Activated T-helper 1 cell treated with anti-CD3 and anti-CD28 coated beads, Interleukin-12 subunit alpha, Interleukin-12 subunit beta, Interleukin-2, Interleukin-4 antibody, amounts not matched to agents 30 ng/mL and 10 ng/mL and 1 ng/mL, durations not matched to agents 14 hours and 24 hours and 36 hours (primary cell): Measurements from ENCODE around the gene FIZ1. TPM values are rescaled to one million over a fixed set of nuclear protein-coding genes. Genes with fewer than 3 reads are reported as not detected.

Source experiments
- DNase-seq: peaks from one replicate; pipeline ENCODE4 v3.0.0; 2021; ENCODE audit warnings: low spot score
- H3K27ac Mint-ChIP-seq: one replicate; pipeline ENCODE4 v1.8.0; 2021; ENCODE audit warnings: mild to moderate bottlenecking, mixed read lengths
- H3K27me3 Mint-ChIP-seq: one replicate; pipeline ENCODE4 v1.8.0; 2022; ENCODE audit warnings: mild to moderate bottlenecking, moderate library complexity, mixed read lengths; ENCODE audit not compliant: insufficient read depth
- H3K36me3 Mint-ChIP-seq: one replicate; pipeline ENCODE4 v1.8.0; 2021; ENCODE audit warnings: low read depth, mixed read lengths
- H3K4me1 Mint-ChIP-seq: one replicate; pipeline ENCODE4 v1.8.0; 2021; ENCODE audit warnings: low read depth, mixed read lengths
- H3K4me3 Mint-ChIP-seq: one replicate; pipeline ENCODE4 v1.8.0; 2021; ENCODE audit warnings: mild to moderate bottlenecking, moderate library complexity, mixed read lengths
- H3K9me3 Mint-ChIP-seq: one replicate; pipeline ENCODE4 v1.8.0; 2021; ENCODE audit warnings: mixed read lengths
- intact Hi-C: fragments of 100-400 bp; cut with micrococcal nuclease; formaldehyde crosslinking; loops from one replicate; pipeline ENCODE4 v1.15.1; 2024
- total RNA-seq: library from RNA; stranded (reverse); gene quantifications from 2 replicates; pipeline ENCODE4 v1.2.3, GENCODE V29; 2022

Gene FIZ1
- total RNA-seq, 1 donor from 2014 or later: 24.7 TPM

DNA sequence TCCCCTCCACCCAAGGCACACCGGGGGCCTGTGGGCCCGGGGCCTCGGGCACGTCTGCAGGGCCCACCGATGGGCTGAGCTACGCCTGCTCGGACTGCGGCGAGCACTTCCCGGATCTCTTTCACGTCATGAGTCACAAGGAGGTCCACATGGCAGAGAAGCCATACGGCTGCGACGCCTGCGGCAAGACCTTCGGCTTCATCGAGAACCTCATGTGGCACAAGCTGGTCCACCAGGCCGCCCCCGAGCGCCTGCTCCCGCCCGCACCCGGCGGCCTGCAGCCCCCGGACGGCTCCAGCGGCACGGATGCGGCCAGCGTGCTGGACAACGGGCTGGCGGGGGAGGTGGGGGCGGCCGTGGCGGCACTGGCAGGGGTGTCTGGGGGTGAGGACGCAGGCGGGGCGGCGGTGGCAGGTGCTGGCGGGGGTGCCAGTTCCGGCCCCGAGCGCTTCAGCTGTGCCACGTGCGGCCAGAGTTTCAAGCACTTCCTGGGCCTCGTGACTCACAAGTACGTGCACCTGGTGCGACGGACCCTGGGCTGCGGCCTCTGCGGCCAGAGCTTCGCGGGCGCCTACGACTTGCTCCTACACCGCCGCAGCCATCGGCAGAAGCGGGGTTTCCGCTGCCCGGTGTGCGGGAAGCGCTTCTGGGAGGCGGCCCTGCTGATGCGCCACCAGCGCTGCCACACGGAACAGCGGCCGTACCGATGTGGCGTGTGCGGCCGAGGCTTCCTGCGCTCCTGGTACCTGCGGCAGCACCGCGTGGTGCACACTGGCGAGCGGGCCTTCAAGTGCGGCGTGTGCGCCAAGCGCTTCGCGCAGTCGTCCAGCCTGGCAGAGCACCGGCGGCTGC is 16.5 kb upstream of the FIZ1 start:
- Mint-ChIP-seq H3K36me3 (peaks cover 12% of the 10 kb centered on the region), H3K9me3 (no peaks in the 10 kb centered on the region), H3K4me3 (no peak overlapping the region), H3K27me3 (no peaks in the 10 kb centered on the region), H3K4me1 (peaks cover 7% of the 10 kb centered on the region), H3K27ac (no peak overlapping the region)
- intact Hi-C loops: no loop called here
- DNase-seq: no peak

- DNase-seq: no peak
- H3K9me3 Mint-ChIP-seq: no peaks in the 10 kb centered on the region
- no peak overlapping the region for H3K27ac Mint-ChIP-seq
- intact Hi-C loops: no loop called here
- H3K4me3 Mint-ChIP-seq: no peak overlapping the region
- H3K27me3 Mint-ChIP-seq: no peaks in the 10 kb centered on the region
- H3K36me3 Mint-ChIP-seq: peaks cover 14% of the 10 kb centered on the region
- H3K4me1 Mint-ChIP-seq: no peaks in the 10 kb centered on the region
Measured at GRCh38 chr19:55614711-55615542, 15.6 kb upstream of the FIZ1 start.

DNA sequence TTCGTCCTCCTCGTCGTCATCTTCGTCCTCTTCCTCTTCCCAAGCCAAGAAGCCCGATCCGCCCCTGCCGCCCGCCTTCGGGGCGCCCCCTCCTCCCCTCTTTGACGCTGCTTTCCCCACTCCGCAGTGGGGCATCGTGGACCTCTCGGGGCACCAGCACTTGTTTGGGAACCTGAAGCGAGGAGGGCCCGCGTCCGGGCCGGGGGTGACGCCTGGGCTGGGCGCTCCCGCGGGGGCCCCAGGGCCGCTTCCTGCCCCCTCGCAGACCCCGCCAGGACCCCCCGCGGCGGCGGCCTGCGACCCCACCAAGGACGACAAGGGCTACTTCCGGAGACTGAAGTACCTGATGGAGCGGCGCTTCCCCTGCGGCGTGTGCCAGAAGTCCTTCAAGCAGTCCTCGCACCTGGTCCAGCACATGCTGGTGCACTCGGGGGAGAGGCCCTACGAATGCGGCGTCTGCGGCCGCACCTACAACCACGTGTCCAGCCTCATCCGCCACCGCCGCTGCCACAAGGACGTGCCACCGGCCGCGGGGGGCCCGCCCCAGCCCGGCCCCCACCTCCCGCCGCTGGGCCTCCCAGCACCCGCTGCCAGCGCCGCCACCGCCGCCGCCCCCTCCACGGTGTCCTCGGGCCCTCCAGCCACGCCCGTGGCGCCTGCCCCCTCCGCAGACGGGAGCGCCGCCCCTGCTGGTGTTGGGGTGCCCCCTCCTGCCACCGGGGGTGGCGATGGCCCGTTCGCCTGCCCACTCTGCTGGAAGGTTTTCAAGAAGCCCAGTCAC is 14.8 kb upstream of the FIZ1 start:
- H3K36me3 Mint-ChIP-seq: peaks cover 15% of the 10 kb centered on the region
- no peak overlapping the region for H3K27ac Mint-ChIP-seq
- H3K27me3 Mint-ChIP-seq: no peaks in the 10 kb centered on the region
- intact Hi-C loops: no loop called here
- no peak for DNase-seq
- no peaks in the 10 kb centered on the region for H3K9me3 Mint-ChIP-seq
- no peaks in the 10 kb centered on the region for H3K4me1 Mint-ChIP-seq
- no peak overlapping the region for H3K4me3 Mint-ChIP-seq

- H3K27ac Mint-ChIP-seq: no peak overlapping the region
- H3K36me3 Mint-ChIP-seq: peaks cover 15% of the 10 kb centered on the region
- no peaks in the 10 kb centered on the region for H3K27me3 Mint-ChIP-seq
- intact Hi-C loops: no loop called here
- H3K4me1 Mint-ChIP-seq: no peaks in the 10 kb centered on the region
- no peaks in the 10 kb centered on the region for H3K9me3 Mint-ChIP-seq
- no peak overlapping the region for H3K4me3 Mint-ChIP-seq
- DNase-seq: no peak
Measured at GRCh38 chr19:55613396-55613795, 14.1 kb upstream of the FIZ1 start.

DNA sequence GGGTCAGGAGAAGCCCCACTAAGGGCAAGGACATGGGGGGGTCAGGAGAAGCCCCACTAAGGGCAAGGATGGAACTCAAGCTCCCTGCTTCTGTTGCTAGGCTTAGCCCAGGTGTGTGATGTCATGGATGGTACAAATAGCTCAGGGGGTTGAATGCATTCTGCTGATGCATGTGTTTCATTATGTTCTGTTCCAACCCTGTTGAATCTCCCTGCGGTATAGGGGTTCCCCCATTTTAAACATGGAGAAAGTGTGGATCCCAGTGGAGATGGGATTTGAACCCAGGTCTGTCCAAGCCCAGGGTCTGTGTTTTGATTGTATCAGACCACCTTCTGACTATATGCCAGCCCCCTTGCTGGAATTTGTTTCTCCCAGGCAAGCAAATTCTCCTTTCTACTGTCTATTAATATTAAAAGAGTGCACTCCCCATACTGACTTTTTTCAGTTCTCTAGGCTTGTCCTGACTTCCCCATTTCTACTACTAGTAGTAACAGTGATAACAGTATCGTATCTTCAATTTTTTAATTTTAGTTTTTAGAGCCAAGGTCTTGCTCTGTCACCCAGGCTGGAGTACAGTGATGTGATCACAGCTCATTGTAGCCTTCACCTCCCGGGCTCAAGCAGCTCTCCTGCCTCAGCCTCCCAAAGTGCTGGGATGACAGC is 12.8 kb upstream of the FIZ1 start:
- H3K27me3 Mint-ChIP-seq: no peaks in the 10 kb centered on the region
- H3K27ac Mint-ChIP-seq: no peak overlapping the region
- intact Hi-C loops: no loop called here
- no peaks in the 10 kb centered on the region for H3K9me3 Mint-ChIP-seq
- no peak overlapping the region for H3K4me3 Mint-ChIP-seq
- H3K36me3 Mint-ChIP-seq: peaks cover 13% of the 10 kb centered on the region
- no peak for DNase-seq
- peaks cover 7% of the 10 kb centered on the region for H3K4me1 Mint-ChIP-seq

DNA sequence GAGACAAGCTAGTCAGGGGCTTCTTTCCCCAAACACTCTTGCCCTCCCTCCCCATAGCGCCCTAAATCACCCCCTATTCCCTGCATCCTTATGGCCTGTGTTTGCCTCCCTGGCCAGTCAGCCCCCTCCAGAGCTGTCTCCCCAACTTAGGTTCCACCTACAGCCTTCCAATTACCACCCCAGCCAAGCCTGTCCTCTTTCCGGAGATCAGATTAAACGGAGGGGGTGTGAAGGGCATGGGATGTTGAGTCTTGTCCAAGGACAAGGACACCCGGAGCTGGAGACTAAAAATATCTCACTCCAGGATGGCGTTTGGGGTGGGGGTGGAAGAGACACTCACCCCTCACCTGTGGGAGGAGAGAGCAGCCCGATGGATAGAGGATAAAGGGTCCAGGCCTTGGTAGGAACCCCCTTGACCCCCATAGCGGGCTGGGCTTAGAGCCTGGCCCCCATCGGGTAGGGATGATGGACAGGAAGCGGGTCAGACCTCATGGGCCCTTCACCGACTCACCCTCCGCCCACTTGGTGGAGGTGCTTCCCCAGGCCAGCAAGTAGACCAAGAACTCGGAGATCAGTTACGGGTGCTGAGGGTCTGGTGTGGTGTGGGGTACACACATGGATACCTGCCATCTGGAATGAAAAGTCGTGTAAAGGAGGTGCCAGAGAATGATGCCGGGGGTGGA is 12.1 kb upstream of the FIZ1 start:
- DNase-seq: no peak
- peaks cover 13% of the 10 kb centered on the region for H3K36me3 Mint-ChIP-seq
- intact Hi-C loops: no loop called here
- H3K27me3 Mint-ChIP-seq: no peaks in the 10 kb centered on the region
- peaks cover 14% of the 10 kb centered on the region for H3K4me1 Mint-ChIP-seq
- H3K4me3 Mint-ChIP-seq: no peak overlapping the region
- no peaks in the 10 kb centered on the region for H3K9me3 Mint-ChIP-seq
- H3K27ac Mint-ChIP-seq: no peak overlapping the region

GRCh38 chr19:55609326-55609725 is 10.0 kb upstream of the FIZ1 start:
- no peak overlapping the region for H3K27ac Mint-ChIP-seq
- peaks cover 27% of the 10 kb centered on the region for H3K4me1 Mint-ChIP-seq
- intact Hi-C loops: loop anchor here (5.0 kb wide), 1 partner anchor 33 kb away; the partner anchor contains the start of genes ZNF580 and ZNF581
- H3K27me3 Mint-ChIP-seq: no peaks in the 10 kb centered on the region
- H3K36me3 Mint-ChIP-seq: peaks cover 13% of the 10 kb centered on the region
- no peak overlapping the region for H3K4me3 Mint-ChIP-seq
- DNase-seq: no peak
- no peaks in the 10 kb centered on the region for H3K9me3 Mint-ChIP-seq

DNA sequence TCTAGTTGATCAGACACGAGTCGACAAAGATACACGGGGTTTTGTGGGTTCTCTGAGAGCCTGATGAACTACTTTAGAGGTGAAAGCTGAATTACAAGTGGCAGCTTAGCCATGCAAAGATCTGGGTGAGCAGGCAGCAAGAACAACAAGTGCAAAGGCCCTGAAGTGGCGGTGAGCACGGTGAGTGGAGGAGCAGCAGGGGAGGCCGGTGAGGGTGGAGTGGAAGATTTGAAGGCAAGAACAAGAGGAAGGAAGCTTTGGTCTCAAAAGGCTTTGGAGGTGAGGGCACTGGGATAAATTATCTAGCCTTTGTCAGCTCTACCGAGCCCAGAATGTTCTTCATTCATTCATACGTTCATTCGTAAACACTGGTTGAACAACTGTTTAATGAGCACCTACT is 7.5 kb upstream of the FIZ1 start:
- Mint-ChIP-seq H3K4me1 (peaks cover 36% of the 10 kb centered on the region), H3K4me3 (peak overlapping the region; percentile 95), H3K36me3 (peaks cover 16% of the 10 kb centered on the region), H3K27me3 (no peaks in the 10 kb centered on the region), H3K9me3 (no peaks in the 10 kb centered on the region), H3K27ac (peak overlapping the region; percentile 98)
- intact Hi-C loops: loop anchor here (1.0 to 5.0 kb wide), 2 partner anchors 35 to 90 kb away; partner anchors contain the start of genes ZNF580 and ZNF581
- DNase-seq: no peak

- H3K4me1 Mint-ChIP-seq: peaks cover 40% of the 10 kb centered on the region
- H3K27ac Mint-ChIP-seq: peak overlapping the region; percentile 98
- peak overlapping the region; percentile 95 for H3K4me3 Mint-ChIP-seq
- no peaks in the 10 kb centered on the region for H3K9me3 Mint-ChIP-seq
- peaks cover 16% of the 10 kb centered on the region for H3K36me3 Mint-ChIP-seq
- intact Hi-C loops: loop anchor here (1.0 to 5.0 kb wide), 2 partner anchors 36 to 89 kb away; partner anchors contain the start of genes ZNF580 and ZNF581
- DNase-seq: no peak
- no peaks in the 10 kb centered on the region for H3K27me3 Mint-ChIP-seq
Measured at GRCh38 chr19:55606471-55606787, 7.1 kb upstream of the FIZ1 start.

- DNase-seq: peak; percentile 64
- Mint-ChIP-seq H3K27me3 (no peaks in the 10 kb centered on the region), H3K36me3 (peaks cover 16% of the 10 kb centered on the region), H3K4me1 (peaks cover 45% of the 10 kb centered on the region), H3K27ac (peak within 1 kb of the TSS; percentile 98), H3K9me3 (no peaks in the 10 kb centered on the region), H3K4me3 (peak within 1 kb of the TSS; percentile 95)
- intact Hi-C loops: loop anchor here (1.0 to 5.0 kb wide), 8 partner anchors 18 to 535 kb away; partner anchors contain the start of genes PPP6R1, ZNF444, ZNF580 and ZNF581
Measured at GRCh38 chr19:55605637-55606470, 6.5 kb upstream of the FIZ1 start, which contains the start of gene ZNF865. ZNF865 (plus strand) TSS chr19:55605647; CDS start chr19:55613619, 7,972 bp downstream.

DNA sequence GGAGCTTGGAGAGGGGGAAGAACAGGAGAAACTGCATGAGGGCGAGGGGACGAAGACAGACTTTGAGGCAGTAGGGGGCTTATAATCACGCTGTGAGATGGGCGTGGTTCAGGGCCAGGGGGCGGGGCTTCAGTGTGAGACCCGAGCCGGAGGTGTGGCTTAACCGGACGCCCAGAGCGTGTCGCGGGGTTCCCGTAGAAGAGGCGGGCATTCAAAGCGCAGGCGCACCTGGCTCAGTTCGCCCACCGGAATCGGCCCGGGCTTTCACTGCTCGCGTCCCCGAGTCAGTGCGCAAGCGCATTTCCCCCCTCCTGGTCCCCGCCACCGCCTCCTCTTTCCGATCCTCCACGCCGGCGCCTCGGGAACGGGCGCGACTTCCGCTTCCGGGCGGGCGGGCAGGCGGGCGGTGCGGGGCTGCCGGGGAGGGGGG is 5.9 kb upstream of the FIZ1 start:
- intact Hi-C loops: loop anchor here (1.0 to 5.0 kb wide), 7 partner anchors 18 to 536 kb away; partner anchors contain the start of genes PPP6R1, ZNF444, ZNF580 and ZNF581
- Mint-ChIP-seq H3K4me1 (peaks cover 45% of the 10 kb centered on the region), H3K4me3 (peak overlapping the region; percentile 86), H3K36me3 (peaks cover 16% of the 10 kb centered on the region), H3K27ac (peak overlapping the region; percentile 95), H3K9me3 (no peaks in the 10 kb centered on the region), H3K27me3 (no peaks in the 10 kb centered on the region)
- peak; percentile 98 for DNase-seq
